MM.1S (cell line): ENCODE measurements around the gene KLK8.

ENCODE experiments used
- DNase-seq: peaks from one replicate; pipeline ENCODE4 v3.0.0-alpha.2; 2015
- H2AFZ ChIP-seq: fragments of 300-600 bp; sonication (generic); 2 replicates; pipeline ENCODE4 v1.6.0; 2016; ENCODE audit warnings: antibody characterized with exemption, low read length
- H3F3A ChIP-seq: fragments of 300-600 bp; sonication (generic); 2 replicates; pipeline ENCODE4 v1.6.1; 2016; ENCODE audit warnings: mild to moderate bottlenecking, antibody characterized with exemption, low read length, moderate library complexity, mixed read lengths; ENCODE audit not compliant: insufficient read depth
- H3K27ac ChIP-seq: fragments of 300-600 bp; sonication (generic); 2 replicates; pipeline ENCODE4 v1.5.1; 2016; ENCODE audit warnings: mild to moderate bottlenecking, low read length
- H3K27me3 ChIP-seq: fragments of 300-600 bp; sonication (generic); replicated peaks from 2 replicates; pipeline ENCODE4 v1.6.0; 2016; ENCODE audit warnings: low read length; ENCODE audit not compliant: insufficient read depth
- H3K36me3 ChIP-seq: fragments of 300-600 bp; sonication (generic); replicated peaks from 2 replicates; pipeline ENCODE4 v1.6.1; 2016; ENCODE audit warnings: mild to moderate bottlenecking, low read length, mixed read lengths; ENCODE audit not compliant: insufficient read depth
- H3K4me1 ChIP-seq: fragments of 300-600 bp; sonication (generic); 2 replicates; pipeline ENCODE4 v1.6.1; 2016; ENCODE audit warnings: low read length, mixed read lengths
- H3K4me2 ChIP-seq: fragments of 300-600 bp; sonication (generic); 2 replicates; pipeline ENCODE4 v1.6.0; 2016; ENCODE audit warnings: low read depth, low read length
- H3K4me3 ChIP-seq: fragments of 300-600 bp; sonication (generic); 2 replicates; pipeline ENCODE4 v1.5.1; 2016; ENCODE audit warnings: low read length, mixed read lengths
- H3K79me2 ChIP-seq: fragments of 300-600 bp; sonication (generic); 2 replicates; pipeline ENCODE4 v1.6.1; 2016; ENCODE audit warnings: mixed run types, low read length, mixed read lengths
- H3K9ac ChIP-seq: fragments of 300-600 bp; sonication (generic); 2 replicates; pipeline ENCODE4 v1.6.1; 2016; ENCODE audit warnings: low read length, mixed read lengths
- H3K9me2 ChIP-seq: fragments of 300-600 bp; sonication (generic); replicated peaks from 2 replicates; pipeline ENCODE4 v1.6.1; 2016; ENCODE audit warnings: mild to moderate bottlenecking, low read length, mixed read lengths; ENCODE audit not compliant: insufficient read depth
- H3K9me3 ChIP-seq: fragments of 300-600 bp; sonication (generic); replicated peaks from 2 replicates; pipeline ENCODE4 v1.6.1; 2016; ENCODE audit warnings: mild to moderate bottlenecking, low read length, mixed read lengths; ENCODE audit not compliant: insufficient read depth
- H4K20me1 ChIP-seq: fragments of 300-600 bp; sonication (generic); 2 replicates; pipeline ENCODE4 v1.6.1; 2016; ENCODE audit warnings: mild to moderate bottlenecking, low read length, moderate library complexity, mixed read lengths; ENCODE audit not compliant: insufficient read depth
- EZH2 ChIP-seq: fragments of 300-600 bp; sonication (generic); optimal IDR thresholded peaks from 2 replicates; pipeline ENCODE3; 2017; ENCODE audit warnings: low read depth, mild to moderate bottlenecking, antibody characterized with exemption, low read length, mixed read lengths
- EZH2phosphoT487 ChIP-seq: fragments of 300-600 bp; sonication (generic); IDR thresholded peaks from 2 replicates; pipeline ENCODE4 v1.6.1; 2018; ENCODE audit warnings: antibody characterized with exemption, low read length
- TF ChIP-seq, protein P1 (sequence below): fragments of 300-600 bp; sonication (generic); IDR thresholded peaks from 2 replicates; pipeline ENCODE4 v1.5.1; 2016; ENCODE audit warnings: antibody characterized with exemption, low read length, mixed read lengths

KLK8 gene

DNA sequence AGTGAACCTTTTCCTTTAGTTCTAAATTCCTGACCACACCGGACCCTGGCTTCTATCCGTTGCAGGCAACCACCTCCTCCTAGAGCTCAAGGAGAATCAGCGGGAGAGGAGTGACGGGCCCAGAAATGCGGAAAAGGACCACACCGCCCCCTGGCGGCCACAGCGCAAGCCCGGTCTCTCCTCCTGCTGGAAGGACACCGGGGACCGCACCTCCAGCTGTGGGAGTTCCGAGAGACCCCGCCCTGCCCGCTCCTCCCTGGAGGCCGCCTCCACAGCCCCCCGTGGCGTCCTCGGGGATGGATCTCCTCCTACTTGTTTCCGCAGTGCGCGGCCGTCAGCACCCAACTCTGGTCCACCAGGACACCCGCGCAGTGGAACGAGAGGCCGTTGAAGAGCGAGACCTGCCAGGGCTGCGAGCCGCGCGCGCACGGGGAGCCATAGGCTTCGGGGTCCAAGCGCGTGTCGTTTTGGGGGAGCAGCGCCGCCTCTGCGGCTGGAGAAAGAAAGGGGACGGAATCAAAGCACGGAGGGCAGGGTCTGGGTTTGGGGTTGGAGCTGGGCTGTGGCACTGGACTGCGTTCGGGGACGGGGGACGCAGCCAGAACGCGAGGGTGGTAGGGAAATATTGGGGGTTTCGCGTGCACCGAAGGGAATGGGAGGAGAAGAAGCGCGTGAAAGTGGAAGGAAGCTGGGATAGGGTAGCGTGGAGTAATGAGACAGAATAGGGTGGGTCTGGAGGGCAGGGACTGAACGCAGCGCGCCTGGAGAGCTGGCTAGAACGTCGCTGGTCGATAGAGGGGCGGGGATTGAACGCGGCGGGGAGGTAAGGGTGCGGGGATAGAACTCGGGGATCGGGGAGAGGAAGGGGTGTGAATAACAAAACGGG is 15.6 kb upstream of the KLK8 start:
- Histone ChIP-seq H3K4me1 (no peaks in the 10 kb centered on the region), H2AFZ (no peak overlapping the region), H3K9me3 (no peaks in the 10 kb centered on the region), H3K27me3 (peaks cover 1% of the 10 kb centered on the region), H3F3A (no peaks in the 10 kb centered on the region), H3K9ac (no peak overlapping the region), H3K9me2 (no peaks in the 10 kb centered on the region), H3K4me3 (no peak overlapping the region), H3K4me2 (no peak overlapping the region), H3K79me2 (no peaks in the 10 kb centered on the region), H3K27ac (no peak overlapping the region), H4K20me1 (no peaks in the 10 kb centered on the region), H3K36me3 (no peaks in the 10 kb centered on the region)
- TF ChIP-seq EZH2phosphoT487 (no peak), EZH2 (no peak)
- TF ChIP-seq, protein P1, sequence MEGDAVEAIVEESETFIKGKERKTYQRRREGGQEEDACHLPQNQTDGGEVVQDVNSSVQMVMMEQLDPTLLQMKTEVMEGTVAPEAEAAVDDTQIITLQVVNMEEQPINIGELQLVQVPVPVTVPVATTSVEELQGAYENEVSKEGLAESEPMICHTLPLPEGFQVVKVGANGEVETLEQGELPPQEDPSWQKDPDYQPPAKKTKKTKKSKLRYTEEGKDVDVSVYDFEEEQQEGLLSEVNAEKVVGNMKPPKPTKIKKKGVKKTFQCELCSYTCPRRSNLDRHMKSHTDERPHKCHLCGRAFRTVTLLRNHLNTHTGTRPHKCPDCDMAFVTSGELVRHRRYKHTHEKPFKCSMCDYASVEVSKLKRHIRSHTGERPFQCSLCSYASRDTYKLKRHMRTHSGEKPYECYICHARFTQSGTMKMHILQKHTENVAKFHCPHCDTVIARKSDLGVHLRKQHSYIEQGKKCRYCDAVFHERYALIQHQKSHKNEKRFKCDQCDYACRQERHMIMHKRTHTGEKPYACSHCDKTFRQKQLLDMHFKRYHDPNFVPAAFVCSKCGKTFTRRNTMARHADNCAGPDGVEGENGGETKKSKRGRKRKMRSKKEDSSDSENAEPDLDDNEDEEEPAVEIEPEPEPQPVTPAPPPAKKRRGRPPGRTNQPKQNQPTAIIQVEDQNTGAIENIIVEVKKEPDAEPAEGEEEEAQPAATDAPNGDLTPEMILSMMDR, result no peak
- DNase-seq, result no peak

DNA sequence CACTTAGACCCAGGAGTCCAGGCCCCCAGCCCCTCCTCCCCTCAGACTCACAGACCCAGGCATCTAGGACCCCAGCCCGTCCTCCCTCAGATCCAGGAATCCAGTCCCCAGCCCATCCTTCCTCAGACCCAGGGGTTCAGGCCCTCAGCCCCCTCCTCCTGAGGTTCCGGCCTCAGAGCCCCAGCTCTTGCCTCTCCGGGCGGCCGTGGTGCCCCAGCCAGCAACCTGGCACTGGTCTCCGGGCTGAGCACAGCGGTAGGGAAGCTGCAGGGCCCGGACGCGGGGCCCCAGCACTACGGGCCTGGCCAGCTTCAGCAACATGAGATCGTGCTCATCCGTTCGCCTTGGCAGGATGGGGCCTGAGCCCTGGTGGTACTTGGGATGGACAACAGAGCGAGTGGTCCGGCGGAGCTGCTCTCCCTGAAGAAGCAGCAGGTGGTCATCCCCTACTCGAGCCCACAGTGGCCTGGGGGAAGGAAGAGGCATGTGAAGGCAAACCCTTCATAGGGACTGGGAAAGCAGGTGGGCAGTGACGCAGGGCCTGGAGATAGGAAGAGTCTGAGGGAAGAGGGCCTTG is 14.4 kb upstream of the KLK8 start:
- H2AFZ ChIP-seq, result no peak overlapping the region
- no peak overlapping the region for H3K9ac ChIP-seq
- H3K4me1 ChIP-seq, result no peaks in the 10 kb centered on the region
- no peaks in the 10 kb centered on the region for H3F3A ChIP-seq
- TF ChIP-seq, protein P1, result no peak
- no peak for TF ChIP-seq EZH2phosphoT487
- TF ChIP-seq EZH2, result no peak
- no peaks in the 10 kb centered on the region for H3K9me2 ChIP-seq
- DNase-seq, result no peak
- no peaks in the 10 kb centered on the region for H3K36me3 ChIP-seq
- no peaks in the 10 kb centered on the region for H3K9me3 ChIP-seq
- H3K4me2 ChIP-seq, result no peak overlapping the region
- H3K27me3 ChIP-seq, result no peaks in the 10 kb centered on the region
- H3K4me3 ChIP-seq, result no peak overlapping the region
- H3K79me2 ChIP-seq, result no peaks in the 10 kb centered on the region
- H3K27ac ChIP-seq, result no peak overlapping the region
- no peaks in the 10 kb centered on the region for H4K20me1 ChIP-seq

DNA sequence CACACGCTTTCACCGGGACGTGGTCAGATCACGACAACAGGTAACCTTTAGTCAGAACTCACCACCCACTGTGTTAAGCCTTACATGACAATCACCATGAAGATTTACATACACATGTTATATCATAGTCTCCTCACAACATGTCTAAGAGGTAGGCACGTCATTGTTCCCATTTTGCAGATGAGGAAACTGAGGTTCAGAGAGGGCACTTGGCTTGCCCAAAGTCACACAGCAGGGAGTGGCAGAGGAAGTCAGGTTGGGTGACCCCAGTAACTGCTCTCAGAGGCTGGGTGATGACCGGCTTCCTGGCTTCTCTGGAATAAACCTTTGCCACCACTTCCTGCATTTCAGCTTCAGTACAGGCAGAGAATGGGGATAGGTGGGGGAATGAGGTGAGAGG is 12.8 kb upstream of the KLK8 start:
- Histone ChIP-seq H4K20me1 (no peaks in the 10 kb centered on the region), H2AFZ (no peak overlapping the region), H3K4me2 (no peak overlapping the region), H3K4me1 (no peaks in the 10 kb centered on the region), H3K9me3 (no peaks in the 10 kb centered on the region), H3K9me2 (no peaks in the 10 kb centered on the region), H3K9ac (no peak overlapping the region), H3K27ac (no peak overlapping the region), H3K79me2 (no peaks in the 10 kb centered on the region), H3K27me3 (no peaks in the 10 kb centered on the region), H3F3A (no peaks in the 10 kb centered on the region), H3K36me3 (no peaks in the 10 kb centered on the region), H3K4me3 (no peak overlapping the region)
- TF ChIP-seq EZH2phosphoT487, result no peak
- TF ChIP-seq, protein P1, result no peak
- TF ChIP-seq EZH2, result no peak
- DNase-seq, result no peak
